GM12892 (cell line): Measurements from ENCODE around the gene ADTRP.

Experiments
- POLR2A ChIP-seq: IDR thresholded peaks from 2 replicates; pipeline ENCODE4 v1.6.1; 2011; ENCODE audit warnings: low read depth, low read length, control low read depth
- POLR2AphosphoS5 ChIP-seq: IDR thresholded peaks from 2 replicates; pipeline ENCODE4 v1.6.1; 2011; ENCODE audit warnings: low read depth, low read length, control low read depth
- TAF1 ChIP-seq: IDR thresholded peaks from 2 replicates; pipeline ENCODE4 v1.6.1; 2011; ENCODE audit warnings: low read depth, mild to moderate bottlenecking, control low read depth, low read length, borderline replicate concordance

- TF ChIP-seq POLR2AphosphoS5 (no peak), POLR2A (no peak), TAF1 (no peak)
These were observed 49.5 kb downstream of the ADTRP start for GRCh38 chr6:11729076-11729475.
